Testis (tissue), 2 donors: ENCODE results near the gene TMC6.

Source experiments
- CTCF ChIP-seq, 3 experiments: fragments of 450-650 bp in 2 of 3; fragments of 200-600 bp in 1 of 3; sonication (generic) in 1 of 3; IDR thresholded peaks; one replicate each; pipeline ENCODE4 v1.5.1; 2016 to 2019; ENCODE audit warnings: antibody characterized with exemption in 3 of 3, mild to moderate bottlenecking in 2 of 3, moderate library complexity in 1 of 3
- POLR2A ChIP-seq: fragments of 450-650 bp; IDR thresholded peaks from one replicate; pipeline ENCODE4 v1.6.1; 2017; ENCODE audit warnings: antibody characterized with exemption, mild to moderate bottlenecking, moderate library complexity

GRCh38 chr17:78105101-78105500 is 23.5 kb downstream of the TMC6 start:
- no peak for TF ChIP-seq POLR2A
- no peak for TF ChIP-seq CTCF (IDR thresholded peaks at IDR 0.05)
